ENCODE measurements around the gene HMCN1.

HMCN1 gene

GRCh38 chr1:185804206-185804605 lies 70.0 kb downstream of the HMCN1 start:
- in situ Hi-C loops (cut with MboI; ENCODE audit: low sequenced_read_pairs, unreplicated experiment) = loop anchor here (25.0 kb wide), 1 partner anchor 408 kb away; no protein-coding TSS in a partner anchor
- TF ChIP-seq CTCF (IDR thresholded peaks at IDR 0.05; ENCODE audit: borderline replicate concordance, control extremely low read depth, extremely low read depth, insufficient read depth, missing control alignments) = no peak
- no peak for DNase-seq (ENCODE audit: low spot score)

GRCh38 chr1:185804608-185805007 lies 70.4 kb downstream of the HMCN1 start:
- DNase-seq (ENCODE audit: low spot score) = no peak
- no peak for TF ChIP-seq CTCF (IDR thresholded peaks at IDR 0.05; ENCODE audit: borderline replicate concordance, control extremely low read depth, extremely low read depth, insufficient read depth, missing control alignments)
- in situ Hi-C loops (cut with MboI; ENCODE audit: low sequenced_read_pairs, unreplicated experiment) = loop anchor here (25.0 kb wide), 1 partner anchor 408 kb away; no protein-coding TSS in a partner anchor

- DNase-seq (ENCODE audit: low spot score) = no peak
- TF ChIP-seq CTCF (IDR thresholded peaks at IDR 0.05; ENCODE audit: borderline replicate concordance, control extremely low read depth, extremely low read depth, insufficient read depth, missing control alignments) = no peak
- in situ Hi-C loops (cut with MboI; ENCODE audit: low sequenced_read_pairs, unreplicated experiment) = loop anchor here (25.0 kb wide), 1 partner anchor 405 kb away; no protein-coding TSS in a partner anchor
Measured at GRCh38 chr1:185807275-185807674, 73.1 kb downstream of the HMCN1 start.

- in situ Hi-C loops (cut with MboI; ENCODE audit: low sequenced_read_pairs, unreplicated experiment) = loop anchor here (25.0 kb wide), 1 partner anchor 404 kb away; no protein-coding TSS in a partner anchor
- no peak for DNase-seq (ENCODE audit: low spot score)
- TF ChIP-seq CTCF (IDR thresholded peaks at IDR 0.05; ENCODE audit: borderline replicate concordance, control extremely low read depth, extremely low read depth, insufficient read depth, missing control alignments) = no peak
Measured at GRCh38 chr1:185808631-185809030, 74.4 kb downstream of the HMCN1 start.

- DNase-seq (ENCODE audit: low spot score) = no peak
- no peak for TF ChIP-seq CTCF (IDR thresholded peaks at IDR 0.05; ENCODE audit: borderline replicate concordance, control extremely low read depth, extremely low read depth, insufficient read depth, missing control alignments)
- in situ Hi-C loops (cut with MboI; ENCODE audit: low sequenced_read_pairs, unreplicated experiment) = loop anchor here (25.0 kb wide), 1 partner anchor 401 kb away; no protein-coding TSS in a partner anchor
Measured at GRCh38 chr1:185811073-185811709, 77.0 kb downstream of the HMCN1 start.

GRCh38 chr1:185812934-185813333 lies 78.7 kb downstream of the HMCN1 start:
- DNase-seq (ENCODE audit: low spot score) = no peak
- in situ Hi-C loops (cut with MboI; ENCODE audit: low sequenced_read_pairs, unreplicated experiment) = loop anchor here (25.0 kb wide), 1 partner anchor 399 kb away; no protein-coding TSS in a partner anchor
- no peak for TF ChIP-seq CTCF (IDR thresholded peaks at IDR 0.05; ENCODE audit: borderline replicate concordance, control extremely low read depth, extremely low read depth, insufficient read depth, missing control alignments)
